ENCODE data around the gene SLC27A4.

The SLC27A4 gene

GRCh38 chr9:128390150-128390812 lies 50.0 kb downstream of the SLC27A4 start:
- no peak for DNase-seq (ENCODE audit: low read depth in 3 of 3, low spot score in 1 of 3)

DNA sequence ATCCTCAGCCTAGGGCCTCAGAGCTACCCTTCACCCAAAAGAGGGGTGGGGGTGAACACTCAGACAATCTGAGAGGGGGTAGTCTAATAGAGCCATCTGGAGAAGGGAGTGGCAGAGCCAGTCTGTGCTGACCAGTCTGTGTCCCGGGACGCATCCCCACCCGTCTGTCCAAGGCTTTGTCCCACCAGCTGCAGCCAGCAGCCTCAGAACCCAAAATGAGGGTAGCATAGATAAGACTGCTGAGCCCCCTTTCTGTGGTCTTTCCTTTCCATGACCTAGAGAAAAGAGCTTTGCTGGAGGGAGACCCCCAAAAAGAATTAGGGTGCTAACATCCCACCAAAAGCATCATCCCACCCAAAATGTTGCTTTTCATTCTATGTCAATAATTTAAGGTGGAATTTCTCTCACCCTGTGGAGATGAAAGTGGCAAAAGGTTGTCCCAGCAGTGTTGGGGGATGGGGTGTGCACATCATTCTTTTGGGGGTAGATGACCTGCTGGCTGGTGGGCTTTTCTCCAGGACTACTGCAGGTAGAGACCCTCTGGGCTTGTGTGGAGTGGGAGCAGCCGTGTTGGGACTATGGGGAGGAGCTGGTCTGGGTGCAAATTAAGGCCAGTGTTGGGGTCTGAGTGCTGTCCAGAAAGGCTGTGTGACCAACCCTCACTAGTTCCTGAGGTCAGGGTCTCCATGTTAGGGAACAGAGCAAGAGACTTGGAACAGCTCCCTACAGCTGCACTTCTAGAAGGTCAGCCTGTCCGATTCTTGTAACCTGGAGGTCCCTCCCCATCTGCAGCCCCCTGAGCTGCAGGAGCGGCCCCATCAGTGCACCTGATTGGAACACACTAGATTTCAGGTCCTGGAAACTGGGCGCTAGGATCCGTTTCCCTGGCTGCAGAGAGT lies 50.7 kb downstream of the SLC27A4 start:
- DNase-seq (ENCODE audit: low read depth in 3 of 3, low spot score in 1 of 3): no peak

- no peak for DNase-seq (ENCODE audit: low read depth in 3 of 3, low spot score in 1 of 3)
Measured at GRCh38 chr9:128391956-128392301, 51.6 kb downstream of the SLC27A4 start.

GRCh38 chr9:128392302-128393144 lies 52.2 kb downstream of the SLC27A4 start:
- DNase-seq (ENCODE audit: low read depth in 3 of 3, low spot score in 1 of 3): no peak

- no peak for DNase-seq (ENCODE audit: low read depth in 3 of 3, low spot score in 1 of 3)
Measured at GRCh38 chr9:128393145-128393775, 52.9 kb downstream of the SLC27A4 start.

- no peak for DNase-seq (ENCODE audit: low read depth in 3 of 3, low spot score in 1 of 3)
Measured at GRCh38 chr9:128393970-128394369, 53.6 kb downstream of the SLC27A4 start.

DNA sequence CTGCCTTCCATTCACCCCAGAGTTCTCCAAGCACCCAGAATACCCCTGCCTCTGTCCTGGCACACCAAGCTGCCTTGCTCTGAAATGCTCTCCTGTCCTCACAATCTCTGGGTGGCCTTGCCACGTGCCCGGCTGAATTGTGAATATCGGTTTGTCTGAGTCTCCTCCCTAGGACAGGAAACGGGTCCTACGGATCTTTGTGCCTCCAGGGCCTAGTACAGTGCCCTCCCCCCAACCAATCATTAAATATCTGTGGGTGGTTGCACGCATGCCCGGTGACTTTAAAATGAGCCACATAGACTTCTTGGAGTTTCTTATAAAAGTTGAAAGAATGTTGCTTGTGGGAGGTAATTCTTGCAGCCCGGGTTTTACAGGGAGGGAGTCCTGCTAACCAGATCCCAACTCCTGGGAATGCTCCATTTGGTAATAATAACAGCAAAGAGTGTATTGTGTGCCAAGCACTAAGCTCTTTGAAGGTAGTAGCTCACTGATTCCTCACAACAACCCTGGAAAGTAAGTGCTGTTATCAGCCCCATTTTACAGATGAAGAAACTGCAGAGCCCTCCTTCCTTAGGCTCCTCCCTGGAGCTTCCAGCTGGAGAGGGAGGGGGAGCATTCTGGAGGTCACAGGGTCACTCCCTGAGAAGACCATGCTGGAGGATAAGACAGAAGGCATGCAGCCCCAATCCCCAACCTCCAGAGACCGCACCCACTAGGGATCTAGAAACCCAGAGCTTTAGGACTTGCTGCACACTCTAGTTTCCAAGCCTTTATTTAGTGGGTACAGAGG lies 54.2 kb downstream of the SLC27A4 start:
- no peak for DNase-seq (ENCODE audit: low read depth in 3 of 3, low spot score in 1 of 3)

- no peak for DNase-seq (ENCODE audit: low read depth in 3 of 3, low spot score in 1 of 3)
Measured at GRCh38 chr9:128396970-128397613, 56.8 kb downstream of the SLC27A4 start.

- DNase-seq (ENCODE audit: low read depth in 3 of 3, low spot score in 1 of 3): no peak
Measured at GRCh38 chr9:128397831-128398230, 57.5 kb downstream of the SLC27A4 start.

DNA sequence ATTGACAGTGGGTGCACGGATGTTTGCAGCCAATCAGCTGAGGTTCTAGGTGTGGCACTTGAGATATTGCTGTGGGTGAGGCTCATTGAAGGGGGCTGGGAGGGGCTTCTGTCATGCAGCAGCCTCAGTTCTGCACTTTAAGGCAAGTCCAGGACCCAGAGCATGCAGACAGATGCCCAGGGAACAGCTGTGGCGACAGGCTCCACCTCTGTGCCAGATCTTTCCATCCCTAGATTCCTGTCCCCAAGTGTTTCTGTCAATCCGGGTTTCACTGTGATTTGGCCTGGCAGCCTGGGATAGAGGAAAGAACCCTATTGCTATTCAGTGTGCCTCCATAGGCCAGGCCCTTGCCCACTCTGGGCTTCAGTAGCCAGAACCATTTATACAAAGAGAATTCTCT lies 59.5 kb downstream of the SLC27A4 start:
- DNase-seq (ENCODE audit: low read depth in 3 of 3, low spot score in 1 of 3): no peak

GRCh38 chr9:128404560-128404959 lies 64.2 kb downstream of the SLC27A4 start:
- DNase-seq (ENCODE audit: low read depth in 3 of 3, low spot score in 1 of 3): no peak

DNA sequence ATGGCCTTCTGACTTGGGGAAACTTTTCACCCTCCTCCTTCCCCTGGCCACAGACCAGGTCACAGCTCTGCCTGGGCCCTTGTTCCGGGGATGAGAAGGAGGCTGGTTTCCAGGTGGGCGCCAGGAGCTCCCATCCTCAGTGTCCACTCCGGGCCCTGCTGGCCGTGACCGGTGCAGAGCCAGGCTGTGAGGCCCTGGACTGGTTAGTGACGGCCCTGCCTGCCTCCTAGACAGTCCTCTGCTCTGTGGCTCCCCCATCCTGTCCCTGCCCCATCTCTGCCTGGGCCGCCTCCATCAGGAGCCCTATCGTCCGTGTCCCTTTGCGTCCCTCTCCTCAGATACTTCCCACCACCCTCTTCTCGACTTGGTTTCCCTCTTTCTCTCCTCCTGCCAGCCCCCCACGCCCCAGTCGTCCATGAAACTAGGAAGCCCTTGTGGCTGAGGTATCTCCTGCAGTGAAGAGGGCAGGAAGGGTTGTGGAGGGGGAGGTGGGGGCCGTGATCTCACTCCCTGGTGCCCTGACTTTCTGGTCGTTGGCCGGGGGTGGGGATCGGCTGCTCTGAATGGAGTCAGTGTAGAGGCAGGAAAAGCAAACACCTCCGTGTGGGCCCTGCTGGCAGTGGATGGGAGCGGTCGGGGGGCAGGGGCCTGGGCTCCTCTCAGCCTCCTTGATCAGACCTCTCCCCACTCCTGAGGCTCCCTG lies 64.9 kb downstream of the SLC27A4 start:
- DNase-seq (ENCODE audit: low read depth in 3 of 3, low spot score in 1 of 3): no peak

DNA sequence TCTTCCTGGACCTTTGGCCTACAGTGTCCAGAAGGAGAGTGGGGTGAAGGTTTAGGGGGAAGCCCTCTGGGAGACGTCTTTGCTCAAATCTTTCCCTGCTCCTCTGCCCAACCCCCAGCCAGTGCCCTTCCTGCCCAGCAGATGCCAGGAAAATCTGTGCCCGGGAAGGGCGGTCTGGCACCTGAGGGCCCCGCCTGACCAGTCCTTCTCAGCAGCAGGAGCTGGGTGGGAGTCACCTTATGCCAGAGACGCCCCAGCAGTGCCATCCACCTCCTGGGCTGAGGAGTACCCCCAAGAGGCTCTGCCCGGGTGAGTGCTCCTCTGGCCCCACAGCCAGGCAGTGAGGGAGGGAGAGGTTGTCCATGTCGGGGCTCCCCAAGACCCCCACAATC lies 65.4 kb downstream of the SLC27A4 start:
- DNase-seq (ENCODE audit: low read depth in 3 of 3, low spot score in 1 of 3): no peak

GRCh38 chr9:128406848-128407391 lies 66.6 kb downstream of the SLC27A4 start:
- DNase-seq (ENCODE audit: low read depth in 3 of 3, low spot score in 1 of 3): no peak

DNA sequence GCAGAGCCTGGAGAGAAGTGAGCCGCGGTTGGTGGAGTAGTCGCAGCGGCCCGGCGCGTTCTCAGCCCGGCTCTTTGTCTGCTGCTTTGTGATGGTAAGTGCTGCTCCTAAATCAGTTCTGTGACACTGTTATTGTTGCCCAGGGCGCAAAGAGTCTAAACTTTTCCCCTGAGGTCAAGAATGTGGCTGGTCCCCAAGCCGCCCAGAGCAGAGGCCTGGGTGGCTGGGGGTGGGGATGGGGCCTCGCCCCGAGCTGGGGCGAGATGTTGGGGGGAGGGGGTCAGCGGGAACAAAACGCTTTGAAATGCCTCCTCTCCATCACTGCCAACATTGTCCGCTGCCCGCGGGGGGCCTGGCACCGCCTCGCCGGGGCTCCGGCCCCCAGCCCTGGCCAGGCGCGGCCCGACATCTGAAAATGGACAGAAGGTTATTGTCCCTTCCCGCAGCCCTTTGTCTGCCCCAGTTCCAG lies 68.7 kb downstream of the SLC27A4 start:
- no peak for DNase-seq (ENCODE audit: low read depth in 3 of 3, low spot score in 1 of 3)

- no peak for DNase-seq (ENCODE audit: low read depth in 3 of 3, low spot score in 1 of 3)
Measured at GRCh38 chr9:128409450-128409849, 69.1 kb downstream of the SLC27A4 start.

- no peak for DNase-seq (ENCODE audit: low read depth in 3 of 3, low spot score in 1 of 3)
Measured at GRCh38 chr9:128409978-128410377, 69.7 kb downstream of the SLC27A4 start.

Data from stimulated activated CD4-positive, alpha-beta T cell treated with anti-CD3 and anti-CD28 coated beads, TNF-alpha, amount 100 ng/mL, for 1 hour (primary cell).